Activated T-cell treated with anti-CD3 and anti-CD28 coated beads for 1 hour (primary cell): ENCODE results near the gene TMEM217.

Experiments used
- DNase-seq: peaks from one replicate; pipeline ENCODE4 v3.0.0-alpha.2; 2020; ENCODE audit warnings: low read depth

The TMEM217 gene

GRCh38 chr6:37168163-37168758 lies 89.7 kb downstream of the TMEM217 start:
- no peak for DNase-seq

DNA sequence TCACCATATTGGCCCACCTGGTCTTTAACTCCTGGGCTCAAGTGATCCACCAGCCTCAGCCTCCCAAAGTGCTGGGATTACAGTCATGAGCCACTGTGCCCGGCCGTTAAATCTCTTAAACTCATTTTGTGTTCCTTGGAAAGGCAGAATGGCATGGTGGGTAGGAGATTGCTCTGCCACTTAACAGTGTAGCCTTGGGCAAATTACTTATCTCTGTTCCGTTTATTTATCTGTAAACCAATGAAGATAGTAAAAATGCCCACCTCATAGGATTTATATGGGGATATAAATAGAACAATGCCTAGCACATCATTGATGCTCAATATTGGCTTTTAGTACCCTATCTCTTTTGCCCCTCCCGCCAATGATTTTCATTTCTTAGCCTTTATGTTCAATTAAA lies 95.2 kb downstream of the TMEM217 start:
- no peak for DNase-seq
